MCF 10A (cell line): ENCODE data around the gene NACA2. TPM values are rescaled to one million over a fixed set of nuclear protein-coding genes. Genes with fewer than 3 reads are reported as not detected.

ENCODE experiments used
- BruUV-seq: library from RNA; stranded (reverse); fragments of 400-500 nt; replicated peaks from 2 replicates; lab custom pipeline; 2021; lab: Mats Ljungman, UMichigan
- CTCF ChIA-PET: fragments of 300-600 bp; sonication (Branson Sonifier 250); formaldehyde crosslinking; extraction: SDS; loops from one replicate; lab custom pipeline; 2021; ENCODE audit warnings: antibody characterized with exemption, inconsistent platforms; lab: Yijun Ruan, JAX
- POLR2A ChIA-PET: fragments of 300-600, 350-650 bp; sonication (Branson Sonifier 250); formaldehyde crosslinking; extraction: SDS; loops from one replicate; lab custom pipeline; 2020; ENCODE audit warnings: antibody characterized with exemption, inconsistent platforms; lab: Yijun Ruan, JAX
- DNase-seq: peaks from one replicate; pipeline ENCODE4 v3.0.0-alpha.2; 2018; ENCODE audit not compliant: unreplicated experiment
- H3K27ac Mint-ChIP-seq: one replicate; pipeline ENCODE4 v1.8.0; 2022; ENCODE audit warnings: mild to moderate bottlenecking, low read depth, mixed read lengths; ENCODE audit not compliant: unreplicated experiment
- H3K27me3 Mint-ChIP-seq: one replicate; pipeline ENCODE4 v1.8.0; 2022; ENCODE audit warnings: mixed read lengths; ENCODE audit not compliant: insufficient read depth, unreplicated experiment
- H3K36me3 Mint-ChIP-seq: one replicate; pipeline ENCODE4 v1.8.0; 2022; ENCODE audit warnings: mild to moderate bottlenecking, moderate library complexity, mixed read lengths; ENCODE audit not compliant: insufficient read depth, unreplicated experiment
- H3K4me1 Mint-ChIP-seq: one replicate; pipeline ENCODE4 v1.8.0; 2022; ENCODE audit warnings: mixed read lengths; ENCODE audit not compliant: insufficient read depth, unreplicated experiment
- H3K4me3 Mint-ChIP-seq: one replicate; pipeline ENCODE4 v1.8.0; 2022; ENCODE audit warnings: mild to moderate bottlenecking, moderate library complexity, mixed read lengths; ENCODE audit not compliant: unreplicated experiment
- H3K9me3 Mint-ChIP-seq: one replicate; pipeline ENCODE4 v1.8.0; 2022; ENCODE audit warnings: mixed read lengths; ENCODE audit not compliant: unreplicated experiment
- intact Hi-C: fragments of 100-400 bp; cut with micrococcal nuclease; formaldehyde crosslinking; loops from 2 replicates; pipeline ENCODE4 v1.14.1; 2022
- total RNA-seq: library from RNA; stranded (reverse); gene quantifications from 2 replicates; pipeline ENCODE4 v1.2.3, GENCODE V29; 2022
- TF ChIP-seq, protein P1 (sequence below): fragments of 200-600 bp; IDR thresholded peaks from one replicate; pipeline ENCODE4 v1.8.0; 2022; ENCODE audit warnings: antibody characterized with exemption, mild to moderate bottlenecking; ENCODE audit not compliant: unreplicated experiment

The NACA2 gene
- total RNA-seq, 1 experiment from 2014 or later: not detected

DNA sequence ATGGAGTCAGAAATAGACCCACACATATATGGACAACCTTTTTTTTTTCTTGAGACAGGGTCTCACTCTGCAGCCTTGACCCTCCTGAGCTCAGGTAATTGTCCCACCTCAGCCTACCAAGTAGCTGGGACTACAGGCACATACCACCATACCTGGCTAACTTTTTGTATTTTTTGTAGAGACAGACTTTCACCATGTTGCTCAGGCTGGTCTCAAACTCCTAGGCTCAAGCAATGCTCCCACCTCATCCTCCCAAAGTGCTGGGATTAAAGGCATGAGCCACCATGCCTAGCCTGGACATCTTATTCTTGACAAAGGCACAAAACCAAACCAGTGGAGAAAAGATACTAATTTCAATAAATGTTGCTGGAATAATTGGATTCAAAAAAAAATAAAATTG is 14.7 kb upstream of the NACA2 start:
- no peak overlapping the region for H3K4me3 Mint-ChIP-seq
- ChIA-PET POLR2A (no interaction called here), CTCF (no interaction called here)
- no peaks in the 10 kb centered on the region for H3K36me3 Mint-ChIP-seq
- no peaks in the 10 kb centered on the region for H3K4me1 Mint-ChIP-seq
- no peak for DNase-seq
- TF ChIP-seq, protein P1, sequence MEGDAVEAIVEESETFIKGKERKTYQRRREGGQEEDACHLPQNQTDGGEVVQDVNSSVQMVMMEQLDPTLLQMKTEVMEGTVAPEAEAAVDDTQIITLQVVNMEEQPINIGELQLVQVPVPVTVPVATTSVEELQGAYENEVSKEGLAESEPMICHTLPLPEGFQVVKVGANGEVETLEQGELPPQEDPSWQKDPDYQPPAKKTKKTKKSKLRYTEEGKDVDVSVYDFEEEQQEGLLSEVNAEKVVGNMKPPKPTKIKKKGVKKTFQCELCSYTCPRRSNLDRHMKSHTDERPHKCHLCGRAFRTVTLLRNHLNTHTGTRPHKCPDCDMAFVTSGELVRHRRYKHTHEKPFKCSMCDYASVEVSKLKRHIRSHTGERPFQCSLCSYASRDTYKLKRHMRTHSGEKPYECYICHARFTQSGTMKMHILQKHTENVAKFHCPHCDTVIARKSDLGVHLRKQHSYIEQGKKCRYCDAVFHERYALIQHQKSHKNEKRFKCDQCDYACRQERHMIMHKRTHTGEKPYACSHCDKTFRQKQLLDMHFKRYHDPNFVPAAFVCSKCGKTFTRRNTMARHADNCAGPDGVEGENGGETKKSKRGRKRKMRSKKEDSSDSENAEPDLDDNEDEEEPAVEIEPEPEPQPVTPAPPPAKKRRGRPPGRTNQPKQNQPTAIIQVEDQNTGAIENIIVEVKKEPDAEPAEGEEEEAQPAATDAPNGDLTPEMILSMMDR: no peak
- no peaks in the 10 kb centered on the region for H3K27me3 Mint-ChIP-seq
- no peak overlapping the region for H3K27ac Mint-ChIP-seq
- BruUV-seq: no TSS peak
- no peaks in the 10 kb centered on the region for H3K9me3 Mint-ChIP-seq
- intact Hi-C loops: no loop called here

DNA sequence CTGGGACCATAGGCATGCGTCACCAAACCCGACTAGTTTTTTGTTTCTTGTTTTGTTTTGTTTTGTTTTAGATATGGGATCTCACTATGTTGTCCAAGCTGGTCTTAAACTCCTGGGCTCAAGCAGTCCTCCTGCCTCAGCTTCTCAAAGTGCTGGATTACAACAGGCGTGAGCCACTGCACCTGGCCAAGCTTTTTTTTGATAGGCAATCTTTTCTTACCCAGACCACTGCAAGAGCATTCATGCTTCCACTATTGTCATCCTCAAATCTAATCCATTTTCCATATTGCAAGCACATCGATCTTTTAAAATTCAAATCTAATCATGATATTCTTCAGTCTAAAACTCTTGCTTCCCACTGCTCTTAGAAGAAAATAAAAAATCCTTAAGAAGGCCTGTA is 10.3 kb upstream of the NACA2 start:
- ChIA-PET CTCF (interaction anchor here (0.6 kb wide), 2 partner anchors 27 to 109 kb away, joined by 3 to 5 read pairs; no protein-coding TSS in a partner anchor), POLR2A (no interaction called here)
- intact Hi-C loops: no loop called here
- Mint-ChIP-seq H3K27ac (no peak overlapping the region), H3K27me3 (no peaks in the 10 kb centered on the region), H3K4me3 (no peak overlapping the region), H3K36me3 (no peaks in the 10 kb centered on the region), H3K4me1 (no peaks in the 10 kb centered on the region), H3K9me3 (no peaks in the 10 kb centered on the region)
- no peak for DNase-seq
- TF ChIP-seq, protein P1: no peak
- no TSS peak for BruUV-seq

DNA sequence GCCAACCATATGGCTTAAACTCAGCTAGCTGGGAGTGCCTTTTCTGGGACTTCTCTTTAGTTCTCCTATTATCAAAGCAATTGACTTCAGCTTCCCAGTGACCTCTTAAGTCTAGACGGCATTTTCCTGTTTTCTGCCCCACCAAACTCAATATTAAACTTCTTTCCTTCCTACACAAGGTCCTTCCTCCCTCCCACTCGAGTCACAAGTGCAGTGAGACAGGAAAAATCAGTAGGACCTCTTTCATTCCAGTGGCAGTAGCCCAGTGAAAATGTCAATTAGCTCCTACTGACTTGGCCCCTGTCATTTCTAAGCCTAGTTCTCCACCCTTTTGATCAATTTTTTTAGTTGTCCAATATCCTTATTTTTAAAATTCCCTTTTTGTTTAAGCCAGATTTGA is 9.6 kb upstream of the NACA2 start:
- TF ChIP-seq, protein P1: no peak
- intact Hi-C loops: no loop called here
- Mint-ChIP-seq H3K4me3 (no peak overlapping the region), H3K4me1 (no peaks in the 10 kb centered on the region), H3K36me3 (no peaks in the 10 kb centered on the region), H3K9me3 (no peaks in the 10 kb centered on the region), H3K27me3 (no peaks in the 10 kb centered on the region), H3K27ac (no peak overlapping the region)
- DNase-seq: no peak
- POLR2A ChIA-PET: no interaction called here
- CTCF ChIA-PET: interaction anchor here (0.6 to 0.7 kb wide), 2 partner anchors 21 to 26 kb away, joined by 3 to 5 read pairs; no protein-coding TSS in a partner anchor
- BruUV-seq: no TSS peak

DNA sequence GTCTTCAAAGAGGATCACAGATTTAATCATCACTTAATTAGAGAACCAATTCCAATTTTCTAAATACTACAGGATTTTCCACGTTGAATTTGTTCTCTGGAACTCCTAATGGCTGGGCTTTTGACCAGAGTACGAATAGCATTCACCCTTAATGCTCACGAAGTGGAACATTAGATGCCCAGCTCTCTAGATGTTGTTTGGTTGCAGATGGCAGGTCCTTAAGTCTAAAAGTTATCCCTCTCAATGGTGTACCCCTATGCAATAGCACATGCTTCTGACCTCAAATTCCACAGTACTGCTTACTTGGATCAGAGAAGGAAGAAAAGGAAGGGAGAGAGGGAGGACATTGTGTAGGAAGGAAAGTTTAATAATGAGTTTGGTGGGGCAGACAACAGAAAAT is 8.6 kb upstream of the NACA2 start:
- intact Hi-C loops: no loop called here
- no peaks in the 10 kb centered on the region for H3K27me3 Mint-ChIP-seq
- no peaks in the 10 kb centered on the region for H3K9me3 Mint-ChIP-seq

More for the DNA sequence above, 8.6 kb upstream of the NACA2 start:
- Mint-ChIP-seq H3K4me1 (no peaks in the 10 kb centered on the region), H3K4me3 (no peak overlapping the region), H3K36me3 (no peaks in the 10 kb centered on the region), H3K27ac (no peak overlapping the region)
- BruUV-seq: no TSS peak
- DNase-seq: no peak
- POLR2A ChIA-PET: no interaction called here
- TF ChIP-seq, protein P1: no peak
- CTCF ChIA-PET: interaction anchor here (1.4 kb wide), 1 partner anchor 11 kb away, joined by 3 read pairs; no protein-coding TSS in a partner anchor
